Measurements from ENCODE around the gene PBOV1. TPM values are rescaled to one million over a fixed set of nuclear protein-coding genes. Genes with fewer than 3 reads are reported as not detected.

Gene PBOV1
- total and polyA plus RNA-seq, 7 experiments from 2014 or later = not detected

DNA sequence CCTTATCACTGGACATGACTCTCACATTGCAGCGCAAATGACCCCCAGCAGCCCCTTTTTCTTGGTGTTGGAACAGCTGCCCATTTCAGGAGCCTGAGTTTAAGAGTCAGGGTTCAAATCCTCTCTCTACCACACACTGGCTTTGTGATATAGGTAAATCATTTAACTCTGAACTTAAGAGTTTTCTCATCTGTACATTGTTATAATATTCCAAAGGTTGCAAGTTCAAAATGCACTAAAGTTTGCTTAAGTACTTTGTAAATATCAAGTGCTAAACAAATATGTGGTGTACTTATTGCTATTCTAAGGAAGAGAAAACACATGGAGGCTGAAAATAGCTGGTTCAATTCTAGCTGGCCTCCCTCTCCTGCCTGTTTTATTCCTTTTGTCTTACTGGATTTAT is 39.3 kb upstream of the PBOV1 start:
- ChIA-PET POLR2A (no interaction called here), CTCF (no interaction called here)
- no peaks in the 10 kb centered on the region for H3K9me3 ChIP-seq (ENCODE audit: control insufficient read depth in 2 of 3, low read length in 3 of 3)
- DNase-seq (no peak), ATAC-seq (no peak)
- no peaks in the 10 kb centered on the region for H3K27me3 ChIP-seq (ENCODE audit: control insufficient read depth in 2 of 2, insufficient read depth in 2 of 2, low read length in 2 of 2)
- intact Hi-C loops (cut with micrococcal nuclease) = no loop called here
- no peaks in the 10 kb centered on the region for H3K36me3 ChIP-seq (ENCODE audit: control insufficient read depth in 2 of 3, insufficient read depth in 3 of 3, low read length in 3 of 3)
- H3K4me3 Mint-ChIP-seq = no peak overlapping the region
- no peaks in the 10 kb centered on the region for H3K4me1 ChIP-seq (ENCODE audit: control insufficient read depth in 2 of 2, insufficient read depth in 2 of 2, low read length in 2 of 2)
- peaks cover 6 to 28% (median 24%) of the 10 kb centered on the region in 5 donors for H3K27me3 Mint-ChIP-seq
- no peak overlapping the region for H3K27ac ChIP-seq (ENCODE audit: low read depth, low read length)
- no peaks in the 10 kb centered on the region for H3K9me3 Mint-ChIP-seq
- no peak overlapping the region for H3K4me3 ChIP-seq (ENCODE audit: low read length)
- H3K36me3 Mint-ChIP-seq = no peaks in the 10 kb centered on the region
- H3K27ac Mint-ChIP-seq = no peak overlapping the region
- H3K4me1 Mint-ChIP-seq = no peaks in the 10 kb centered on the region

DNA sequence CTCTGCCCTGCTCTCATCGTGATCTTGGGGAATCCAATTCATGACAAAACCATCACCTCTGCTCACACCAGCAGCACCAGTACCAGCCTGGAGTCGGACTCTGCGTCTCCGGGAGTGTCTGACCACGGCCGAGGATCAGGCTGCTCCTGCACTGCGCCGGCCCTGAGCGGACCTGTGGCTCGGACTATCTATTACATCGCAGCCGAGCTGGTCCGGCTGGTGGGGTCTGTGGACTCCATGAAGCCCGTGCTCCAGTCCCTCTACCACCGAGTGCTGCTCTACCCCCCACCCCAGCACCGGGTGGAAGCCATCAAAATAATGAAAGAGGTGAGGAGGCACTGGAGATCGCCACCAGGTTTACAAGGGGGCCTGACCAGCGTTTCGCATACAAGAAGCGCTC is 37.2 kb upstream of the PBOV1 start:
- Mint-ChIP-seq H3K36me3 (no peaks in the 10 kb centered on the region), H3K4me1 (no peaks in the 10 kb centered on the region), H3K27ac (no peak overlapping the region), H3K27me3 (peaks cover 4 to 24% (median 23%) of the 10 kb centered on the region in 5 donors), H3K9me3 (no peaks in the 10 kb centered on the region), H3K4me3 (no peak overlapping the region)
- DNase-seq = no peak
- intact Hi-C loops (cut with micrococcal nuclease) = no loop called here
- no peaks in the 10 kb centered on the region for H3K9me3 ChIP-seq (ENCODE audit: control insufficient read depth in 2 of 3, low read length in 3 of 3)
- CTCF ChIA-PET = no interaction called here
- H3K36me3 ChIP-seq (ENCODE audit: control insufficient read depth in 2 of 3, insufficient read depth in 3 of 3, low read length in 3 of 3) = no peaks in the 10 kb centered on the region
- no peak overlapping the region for H3K4me3 ChIP-seq (ENCODE audit: low read length)
- ATAC-seq = no peak
- no peaks in the 10 kb centered on the region for H3K27me3 ChIP-seq (ENCODE audit: control insufficient read depth in 2 of 2, insufficient read depth in 2 of 2, low read length in 2 of 2)
- POLR2A ChIA-PET = no interaction called here
- H3K27ac ChIP-seq (ENCODE audit: low read depth, low read length) = no peak overlapping the region
- no peaks in the 10 kb centered on the region for H3K4me1 ChIP-seq (ENCODE audit: control insufficient read depth in 2 of 2, insufficient read depth in 2 of 2, low read length in 2 of 2)

- no peaks in the 10 kb centered on the region for H3K36me3 Mint-ChIP-seq
- H3K27ac Mint-ChIP-seq = no peak overlapping the region
- no peaks in the 10 kb centered on the region for H3K27me3 ChIP-seq (ENCODE audit: control insufficient read depth in 2 of 2, insufficient read depth in 2 of 2, low read length in 2 of 2)
- no peak overlapping the region for H3K4me3 ChIP-seq (ENCODE audit: low read length)
- no peaks in the 10 kb centered on the region for H3K4me1 Mint-ChIP-seq
- no peaks in the 10 kb centered on the region for H3K9me3 Mint-ChIP-seq
- POLR2A ChIA-PET = interaction anchor here (0.6 kb wide), 1 partner anchor 1044 kb away, joined by 4 read pairs; no protein-coding TSS in a partner anchor
- no peaks in the 10 kb centered on the region for H3K9me3 ChIP-seq (ENCODE audit: control insufficient read depth in 2 of 3, low read length in 3 of 3)
- H3K27me3 Mint-ChIP-seq = peaks cover 2 to 18% (median 12%) of the 10 kb centered on the region in 5 donors
- no peak overlapping the region for H3K4me3 Mint-ChIP-seq
- ATAC-seq = no peak
- no peak overlapping the region for H3K27ac ChIP-seq (ENCODE audit: low read depth, low read length)
- no peaks in the 10 kb centered on the region for H3K36me3 ChIP-seq (ENCODE audit: control insufficient read depth in 2 of 3, insufficient read depth in 3 of 3, low read length in 3 of 3)
- intact Hi-C loops (cut with micrococcal nuclease) = no loop called here
- DNase-seq = no peak
- H3K4me1 ChIP-seq (ENCODE audit: control insufficient read depth in 2 of 2, insufficient read depth in 2 of 2, low read length in 2 of 2) = no peaks in the 10 kb centered on the region
- CTCF ChIA-PET = no interaction called here
Measured at GRCh38 chr6:138253731-138254130, 35.4 kb upstream of the PBOV1 start.

GRCh38 chr6:138250513-138251247 is 32.4 kb upstream of the PBOV1 start:
- CTCF ChIA-PET = no interaction called here

GRCh38 chr6:138250053-138250452 is 31.8 kb upstream of the PBOV1 start:
- ChIA-PET POLR2A (no interaction called here), CTCF (no interaction called here)
- no peaks in the 10 kb centered on the region for H3K36me3 Mint-ChIP-seq
- H3K36me3 ChIP-seq (ENCODE audit: control insufficient read depth in 2 of 3, insufficient read depth in 3 of 3, low read length in 3 of 3) = no peaks in the 10 kb centered on the region
- H3K27ac ChIP-seq (ENCODE audit: low read depth, low read length) = no peak overlapping the region
- no peaks in the 10 kb centered on the region for H3K9me3 ChIP-seq (ENCODE audit: control insufficient read depth in 2 of 3, low read length in 3 of 3)
- no peaks in the 10 kb centered on the region for H3K4me1 ChIP-seq (ENCODE audit: control insufficient read depth in 2 of 2, insufficient read depth in 2 of 2, low read length in 2 of 2)
- H3K4me1 Mint-ChIP-seq = no peaks in the 10 kb centered on the region
- H3K27me3 ChIP-seq (ENCODE audit: control insufficient read depth in 2 of 2, insufficient read depth in 2 of 2, low read length in 2 of 2) = no peaks in the 10 kb centered on the region
- peaks cover 0 to 11% (median 2%) of the 10 kb centered on the region in 5 donors for H3K27me3 Mint-ChIP-seq
- ATAC-seq = no peak
- H3K27ac Mint-ChIP-seq = no peak overlapping the region
- no peak overlapping the region for H3K4me3 Mint-ChIP-seq
- DNase-seq = no peak
- intact Hi-C loops (cut with micrococcal nuclease) = no loop called here
- no peaks in the 10 kb centered on the region for H3K9me3 Mint-ChIP-seq
- H3K4me3 ChIP-seq (ENCODE audit: low read length) = no peak overlapping the region

More at GRCh38 chr6:138250513-138251247, 32.4 kb upstream of the PBOV1 start:
- H3K4me3 ChIP-seq (ENCODE audit: low read length) = no peak overlapping the region
- no peak overlapping the region for H3K27ac Mint-ChIP-seq
- H3K9me3 Mint-ChIP-seq = no peaks in the 10 kb centered on the region
- intact Hi-C loops (cut with micrococcal nuclease) = no loop called here
- POLR2A ChIA-PET = no interaction called here
- H3K27me3 ChIP-seq (ENCODE audit: control insufficient read depth in 2 of 2, insufficient read depth in 2 of 2, low read length in 2 of 2) = no peaks in the 10 kb centered on the region
- no peak for ATAC-seq
- H3K9me3 ChIP-seq (ENCODE audit: control insufficient read depth in 2 of 3, low read length in 3 of 3) = no peaks in the 10 kb centered on the region
- H3K36me3 ChIP-seq (ENCODE audit: control insufficient read depth in 2 of 3, insufficient read depth in 3 of 3, low read length in 3 of 3) = no peaks in the 10 kb centered on the region
- H3K27me3 Mint-ChIP-seq = peaks cover 0 to 11% (median 4%) of the 10 kb centered on the region in 5 donors
- H3K4me1 Mint-ChIP-seq = no peaks in the 10 kb centered on the region
- no peak for DNase-seq
- no peak overlapping the region for H3K27ac ChIP-seq (ENCODE audit: low read depth, low read length)
- H3K4me3 Mint-ChIP-seq = no peak overlapping the region
- no peaks in the 10 kb centered on the region for H3K36me3 Mint-ChIP-seq
- no peaks in the 10 kb centered on the region for H3K4me1 ChIP-seq (ENCODE audit: control insufficient read depth in 2 of 2, insufficient read depth in 2 of 2, low read length in 2 of 2)

DNA sequence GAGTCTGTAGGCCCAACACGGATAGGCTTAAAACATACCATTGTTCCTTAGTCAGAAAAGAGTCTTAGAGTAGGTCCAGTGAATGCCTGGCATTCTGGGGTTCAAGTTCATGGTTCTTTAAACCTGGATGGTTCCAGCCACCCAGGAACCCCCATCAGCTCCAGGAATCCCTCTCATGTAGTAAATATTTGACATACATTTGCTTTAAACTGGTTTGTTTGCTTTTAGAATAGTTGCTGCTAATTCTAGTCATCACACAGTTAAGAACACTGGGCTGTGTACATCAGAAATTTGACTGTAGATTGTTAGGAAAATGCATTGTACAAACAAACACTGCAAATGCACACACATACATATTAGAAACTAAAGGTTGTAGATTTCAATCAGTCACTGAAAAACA is 30.6 kb upstream of the PBOV1 start:
- CTCF ChIA-PET = no interaction called here

GRCh38 chr6:138248011-138248410 is 29.7 kb upstream of the PBOV1 start:
- intact Hi-C loops (cut with micrococcal nuclease) = no loop called here
- no peaks in the 10 kb centered on the region for H3K4me1 ChIP-seq (ENCODE audit: control insufficient read depth in 2 of 2, insufficient read depth in 2 of 2, low read length in 2 of 2)
- no peak overlapping the region for H3K4me3 Mint-ChIP-seq
- DNase-seq (no peak), ATAC-seq (no peak)
- no peaks in the 10 kb centered on the region for H3K36me3 Mint-ChIP-seq
- H3K9me3 Mint-ChIP-seq = no peaks in the 10 kb centered on the region
- H3K27me3 ChIP-seq (ENCODE audit: control insufficient read depth in 2 of 2, insufficient read depth in 2 of 2, low read length in 2 of 2) = no peaks in the 10 kb centered on the region
- H3K36me3 ChIP-seq (ENCODE audit: control insufficient read depth in 2 of 3, insufficient read depth in 3 of 3, low read length in 3 of 3) = no peaks in the 10 kb centered on the region
- H3K27ac Mint-ChIP-seq = no peak overlapping the region
- POLR2A ChIA-PET = no interaction called here
- CTCF ChIA-PET = no interaction called here
- no peak overlapping the region for H3K27ac ChIP-seq (ENCODE audit: low read depth, low read length)
- no peaks in the 10 kb centered on the region for H3K4me1 Mint-ChIP-seq
- H3K4me3 ChIP-seq (ENCODE audit: low read length) = no peak overlapping the region
- peaks cover 0 to 20% (median 7%) of the 10 kb centered on the region in 5 donors for H3K27me3 Mint-ChIP-seq
- no peaks in the 10 kb centered on the region for H3K9me3 ChIP-seq (ENCODE audit: control insufficient read depth in 2 of 3, low read length in 3 of 3)

More for the DNA sequence above, 30.6 kb upstream of the PBOV1 start:
- Histone ChIP-seq H3K4me3 (ENCODE audit: low read length) (no peak overlapping the region), H3K36me3 (ENCODE audit: control insufficient read depth in 2 of 3, insufficient read depth in 3 of 3, low read length in 3 of 3) (no peaks in the 10 kb centered on the region), H3K27ac (ENCODE audit: low read depth, low read length) (no peak overlapping the region), H3K27me3 (ENCODE audit: control insufficient read depth in 2 of 2, insufficient read depth in 2 of 2, low read length in 2 of 2) (no peaks in the 10 kb centered on the region), H3K9me3 (ENCODE audit: control insufficient read depth in 2 of 3, low read length in 3 of 3) (no peaks in the 10 kb centered on the region), H3K4me1 (ENCODE audit: control insufficient read depth in 2 of 2, insufficient read depth in 2 of 2, low read length in 2 of 2) (no peaks in the 10 kb centered on the region)
- peaks cover 0 to 19% (median 2%) of the 10 kb centered on the region in 5 donors for H3K27me3 Mint-ChIP-seq
- DNase-seq (no peak), ATAC-seq (no peak)
- H3K4me1 Mint-ChIP-seq = no peaks in the 10 kb centered on the region
- no peaks in the 10 kb centered on the region for H3K9me3 Mint-ChIP-seq
- no peak overlapping the region for H3K4me3 Mint-ChIP-seq
- intact Hi-C loops (cut with micrococcal nuclease) = no loop called here
- POLR2A ChIA-PET = no interaction called here
- H3K27ac Mint-ChIP-seq = no peak overlapping the region
- H3K36me3 Mint-ChIP-seq = no peaks in the 10 kb centered on the region

Data from naive thymus-derived CD4-positive, alpha-beta T cell (primary cell).